ENCODE results near the gene CALN1.

- TF ChIP-seq POLR2A (IDR thresholded peaks at IDR 0.05) (no peak), CTCF (IDR thresholded peaks at IDR 0.05) (no peak), EP300 (IDR thresholded peaks at IDR 0.05) (no peak)
Observed at GRCh38 chr7:72337390-72338167, 74.6 kb downstream of the CALN1 start.

Data from gastroesophageal sphincter (tissue), 3 donors.